T-helper 2 cell treated with Interferon-gamma antibody and Interleukin-4, amounts not matched to agents 100 ng/mL and 5 ng/mL, for 36 hours (primary cell): ENCODE measurements around the gene CDC123. TPM values are rescaled to one million over a fixed set of nuclear protein-coding genes. Genes with fewer than 3 reads are reported as not detected.
"Not testable (repeated sequence)": the region's sequence is repeated elsewhere in the genome, so short reads cannot be mapped to it uniquely, and the experiment has no call there.

Source experiments
- intact Hi-C: fragments of 100-400 bp; cut with micrococcal nuclease; formaldehyde crosslinking; loops from one replicate; pipeline ENCODE4 v1.15.1; 2023
- total RNA-seq: library from RNA; stranded (reverse); gene quantifications from 2 replicates; pipeline ENCODE4 v1.2.3, GENCODE V29; 2022

Gene CDC123
- total RNA-seq, 1 donor from 2014 or later: 102 TPM

GRCh38 chr10:12226438-12226837 lies 30.4 kb downstream of the CDC123 start:
- intact Hi-C loops: not testable (repeated sequence)

DNA sequence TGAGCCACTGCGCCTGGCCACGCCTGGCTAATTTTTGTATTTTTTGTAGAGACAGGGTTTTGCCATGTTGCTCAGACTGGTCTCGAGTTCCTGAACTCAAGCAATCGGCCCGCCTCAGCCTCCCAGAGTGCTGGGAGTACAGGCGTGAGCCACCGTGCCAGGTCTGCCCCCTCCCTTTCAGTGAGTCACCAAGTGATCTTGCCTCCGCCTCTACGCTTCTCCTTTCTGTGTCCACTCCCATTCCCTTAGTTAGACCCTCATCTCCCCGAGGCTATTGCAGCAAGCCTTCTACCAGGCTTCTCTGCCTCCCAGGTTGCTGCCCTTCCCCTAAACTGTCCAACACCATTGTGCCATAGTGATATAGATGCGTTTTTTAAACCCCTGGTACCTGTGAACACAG lies 32.9 kb downstream of the CDC123 start:
- intact Hi-C loops: no loop called here

DNA sequence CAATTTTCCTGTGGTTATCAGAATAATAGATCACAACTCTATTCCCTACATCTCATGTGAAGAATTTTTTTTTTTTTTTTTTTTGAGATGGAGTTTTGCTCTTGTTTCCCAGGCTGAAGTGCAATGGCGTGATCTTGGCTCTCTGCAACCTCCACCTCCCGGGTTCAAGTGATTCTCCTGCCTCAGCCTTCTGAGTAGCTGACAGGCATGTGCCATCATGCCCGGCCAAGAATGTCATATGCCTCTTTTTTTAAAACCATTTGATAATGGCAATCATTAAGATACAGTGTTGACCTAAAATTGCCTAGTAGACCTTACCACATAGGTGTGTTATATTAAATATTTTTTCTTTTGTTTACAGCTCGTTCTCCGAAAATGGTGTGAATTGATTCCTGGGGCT lies 38.7 kb downstream of the CDC123 start:
- intact Hi-C loops: not testable (repeated sequence)

DNA sequence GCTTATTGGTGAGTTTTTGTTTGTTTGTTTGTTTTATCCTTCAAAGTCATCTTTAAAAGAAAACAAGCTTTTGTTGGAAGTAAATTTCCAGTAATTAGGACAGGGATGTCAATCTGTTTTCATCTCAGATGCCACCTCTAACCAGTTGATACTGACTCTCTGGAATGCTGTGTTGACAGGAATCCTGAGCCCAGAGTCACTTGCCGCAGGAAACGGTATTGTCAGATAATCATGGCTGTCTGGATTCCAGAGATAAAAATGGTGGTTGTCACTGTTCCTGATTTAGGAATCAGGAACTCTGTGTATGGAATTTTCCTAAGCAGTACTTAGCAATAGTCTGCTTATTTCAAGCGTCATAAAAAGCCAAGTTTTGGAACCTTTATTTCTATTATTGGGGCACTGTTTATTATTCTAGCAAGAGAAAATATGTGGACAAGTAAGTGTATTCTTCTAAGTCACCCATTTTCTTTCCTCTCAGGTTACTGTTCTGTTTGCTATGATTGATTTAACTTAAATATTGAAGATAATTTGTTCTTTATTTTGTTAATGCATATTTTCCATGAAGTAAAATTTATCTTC lies 39.2 kb downstream of the CDC123 start:
- intact Hi-C loops: no loop called here

DNA sequence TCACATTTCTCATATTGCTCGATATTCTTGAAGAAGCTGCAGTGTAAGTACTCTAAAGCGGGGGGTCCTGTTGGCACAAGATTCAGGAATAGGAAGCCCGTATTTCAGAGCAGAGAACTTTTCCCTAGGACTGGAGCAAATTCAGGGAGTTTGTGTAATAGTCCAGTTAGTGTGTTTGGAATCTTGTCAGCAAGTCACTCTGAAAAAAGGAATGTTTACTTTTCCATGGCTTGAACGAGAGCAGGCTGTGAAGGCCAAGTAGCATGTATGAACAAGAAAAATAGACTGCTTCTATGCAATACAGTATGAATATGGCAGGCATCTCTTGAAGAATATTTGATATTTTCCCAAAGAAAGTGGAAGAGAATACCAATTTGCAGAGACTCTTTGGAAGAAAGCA lies 39.8 kb downstream of the CDC123 start:
- intact Hi-C loops: no loop called here

DNA sequence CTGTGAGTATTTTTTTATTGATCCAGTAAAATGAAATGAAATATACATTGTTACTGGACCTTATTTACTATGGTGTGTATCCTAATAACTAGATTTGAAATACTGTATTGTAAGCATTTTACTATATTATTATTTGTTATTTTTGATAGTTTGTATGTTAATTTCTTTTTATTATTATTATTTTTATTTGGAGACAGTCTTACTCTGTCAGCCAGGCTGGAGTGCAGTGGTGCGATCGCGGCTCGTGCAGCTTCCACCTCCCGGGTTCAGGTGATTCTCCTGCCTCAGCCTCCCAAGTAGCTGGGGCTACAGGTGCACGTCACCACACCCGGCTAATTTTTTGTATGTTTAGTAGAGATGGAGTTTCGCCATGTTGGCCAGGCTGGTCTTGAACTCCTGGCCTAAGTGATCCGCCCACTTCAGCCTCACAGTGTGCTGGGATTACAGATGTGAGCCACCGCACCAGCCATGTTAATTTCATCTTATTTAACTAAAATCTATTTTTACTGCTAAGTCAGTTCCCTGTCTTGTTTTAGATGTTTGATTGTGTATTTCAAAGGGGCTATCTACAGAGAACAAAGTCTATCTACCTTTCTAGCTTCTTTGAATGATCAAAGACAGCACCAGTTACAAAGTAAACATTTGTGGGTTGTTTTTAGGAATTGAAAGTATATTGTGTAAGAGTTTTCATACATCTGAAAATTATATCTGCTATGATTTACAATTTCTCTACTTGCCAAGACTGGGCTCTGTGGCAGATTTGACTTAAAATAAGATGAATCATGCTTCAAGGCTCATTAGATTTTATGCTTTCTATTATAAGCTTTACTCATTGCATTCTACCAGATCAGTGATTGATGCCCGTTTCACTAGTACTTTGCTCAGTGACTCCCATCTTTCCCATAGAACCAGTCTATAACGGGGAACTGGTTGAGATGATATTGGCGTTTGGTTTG lies 41.6 kb downstream of the CDC123 start:
- intact Hi-C loops: no loop called here

DNA sequence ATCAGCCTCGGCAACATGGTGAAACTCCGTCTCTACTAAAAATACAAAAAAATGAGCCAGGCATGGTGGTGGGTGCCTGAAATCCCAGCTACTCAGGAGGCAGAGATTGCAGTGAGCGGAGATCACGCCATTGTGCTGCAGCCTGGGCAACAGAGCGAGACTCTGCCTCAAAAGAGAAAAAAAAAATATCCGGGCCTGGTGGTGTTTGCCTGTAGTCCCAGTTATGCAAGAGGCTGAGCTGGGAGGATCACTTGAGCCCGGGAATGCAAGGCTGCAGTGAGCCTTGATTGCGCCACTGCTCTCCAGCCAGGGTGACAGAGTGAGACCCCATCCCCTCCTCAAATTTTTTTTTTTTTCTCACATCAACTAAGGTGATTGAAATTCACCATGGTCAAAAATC lies 42.8 kb downstream of the CDC123 start:
- intact Hi-C loops: no loop called here

DNA sequence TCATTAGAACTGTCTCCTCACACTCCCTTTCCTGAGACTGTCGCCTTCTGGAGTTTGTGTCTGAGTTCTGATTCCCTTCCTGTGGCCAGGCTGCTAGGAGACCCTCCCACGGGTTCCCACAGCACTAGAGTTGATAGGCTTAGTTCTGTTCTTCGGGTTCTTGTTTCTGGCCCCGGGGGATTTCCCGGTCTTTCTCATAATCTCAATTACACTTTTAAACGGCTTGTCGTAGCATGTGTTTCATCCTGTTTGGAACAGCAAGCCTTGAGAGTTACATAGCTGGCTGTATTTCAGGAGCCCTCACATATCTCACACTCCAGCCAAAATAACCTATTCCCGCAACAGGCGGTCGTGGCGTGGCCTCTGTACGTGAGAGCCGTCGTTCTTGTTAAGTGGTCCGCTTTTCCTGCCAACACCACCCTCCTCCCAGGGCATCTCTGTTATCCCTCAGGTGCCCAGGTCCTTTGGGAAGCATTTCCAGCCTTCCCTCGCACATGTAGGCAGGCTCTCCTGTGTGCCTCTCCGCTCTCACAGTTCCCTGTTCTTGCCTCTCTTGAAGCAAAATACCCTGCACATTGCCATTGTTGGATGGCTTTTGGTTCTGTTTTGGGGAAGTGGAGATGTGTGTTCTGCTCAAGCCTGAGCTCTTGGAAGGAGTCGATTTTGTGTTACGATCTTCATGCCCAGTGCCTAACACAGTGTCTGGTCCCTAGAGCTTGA lies 46.0 kb downstream of the CDC123 start:
- intact Hi-C loops: no loop called here

GRCh38 chr10:12243864-12244620 lies 48.1 kb downstream of the CDC123 start:
- intact Hi-C loops: no loop called here

GRCh38 chr10:12250181-12250580 lies 54.2 kb downstream of the CDC123 start:
- intact Hi-C loops: no loop called here

DNA sequence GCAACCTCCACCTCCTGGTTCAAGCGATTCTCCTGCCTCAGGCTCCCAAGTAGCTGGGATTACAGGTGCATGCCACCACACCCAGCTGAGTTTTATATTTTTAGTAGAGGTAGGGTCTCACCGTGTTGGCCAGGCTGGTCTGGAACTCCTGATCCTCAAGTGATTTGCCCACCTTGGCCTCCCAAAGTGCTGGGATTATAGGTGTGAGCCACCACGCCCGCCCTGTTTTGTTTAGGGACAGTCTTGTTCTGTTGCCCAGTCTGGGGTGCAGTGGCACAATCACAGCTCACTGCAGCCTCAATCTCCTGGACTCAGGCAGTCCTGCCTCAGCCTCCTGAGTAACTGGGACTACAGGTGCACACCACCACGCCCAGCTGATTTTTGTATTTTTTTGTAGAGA lies 54.7 kb downstream of the CDC123 start:
- intact Hi-C loops: not testable (repeated sequence)

- intact Hi-C loops: no loop called here
These were observed 55.6 kb downstream of the CDC123 start for GRCh38 chr10:12251581-12251980.

DNA sequence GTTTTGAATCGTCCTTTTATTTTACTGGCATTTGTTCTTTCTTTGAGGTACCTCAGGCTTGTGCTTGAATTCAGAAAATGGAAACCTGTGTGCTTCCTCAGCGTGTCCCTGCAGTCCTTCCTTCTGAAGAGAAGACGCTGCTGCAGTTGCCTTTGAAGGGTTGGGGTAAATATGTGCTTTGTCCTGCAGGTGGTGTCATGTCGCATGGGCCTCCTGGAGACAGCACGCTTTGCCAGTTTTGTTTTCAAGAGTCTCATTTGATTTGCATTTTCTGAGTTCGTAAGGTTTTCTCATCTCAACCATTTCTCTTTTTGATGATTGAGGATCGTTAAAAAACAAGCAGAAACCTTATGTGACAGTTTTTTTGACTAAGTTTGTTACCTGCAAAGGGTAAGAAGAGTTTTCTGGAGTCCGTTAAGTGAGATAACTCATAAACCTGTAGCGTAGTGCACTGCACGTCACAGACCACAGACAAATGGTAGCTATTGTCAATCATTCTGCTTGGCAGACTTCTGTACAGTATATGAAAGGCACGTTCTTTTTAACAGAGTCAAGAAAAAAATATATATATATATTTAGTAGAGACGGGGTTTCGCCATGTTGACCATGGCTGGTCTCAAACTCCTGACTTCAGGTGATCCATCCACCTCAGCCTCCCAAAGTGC lies 57.0 kb downstream of the CDC123 start:
- intact Hi-C loops: no loop called here

DNA sequence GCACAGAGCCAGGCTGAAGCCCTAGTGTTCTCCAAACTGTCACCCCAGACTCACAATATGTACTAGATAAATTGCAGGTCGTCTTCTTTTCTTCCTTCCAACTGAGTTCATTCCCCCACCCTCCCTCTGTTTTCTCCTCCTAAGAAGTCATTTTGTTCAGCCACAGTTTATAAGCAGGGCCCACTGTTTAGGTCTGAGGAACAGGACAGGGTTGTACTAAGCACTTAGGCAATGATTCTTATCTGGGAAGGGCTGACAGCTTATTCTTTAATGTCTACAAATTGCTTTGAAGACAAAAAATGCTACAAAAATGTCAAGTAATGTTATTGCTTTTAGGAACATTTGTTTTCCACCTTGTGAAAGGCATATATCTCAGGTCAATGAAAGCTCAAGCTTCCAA lies 59.1 kb downstream of the CDC123 start:
- intact Hi-C loops: no loop called here

DNA sequence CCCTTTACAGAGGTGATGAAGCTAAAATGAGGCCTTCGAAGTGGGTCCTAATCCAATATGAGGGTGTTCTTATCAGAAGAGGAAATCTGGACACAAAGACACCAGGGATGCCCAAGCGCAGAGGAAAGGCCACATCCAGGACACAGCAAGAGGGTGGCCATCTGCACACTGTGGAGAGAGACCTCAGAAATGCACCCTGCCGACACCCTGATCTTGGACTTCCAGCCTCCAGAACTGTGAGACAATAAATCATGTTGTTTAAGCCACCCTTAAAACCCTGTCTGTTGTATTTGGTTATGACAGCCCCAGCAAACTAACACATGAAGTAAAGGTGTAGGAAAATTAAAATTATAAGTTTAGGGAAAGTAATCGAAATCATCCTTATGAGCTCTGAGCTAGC lies 64.0 kb downstream of the CDC123 start:
- intact Hi-C loops: loop anchor here (10.0 kb wide), 1 partner anchor 645 kb away; no protein-coding TSS in a partner anchor

DNA sequence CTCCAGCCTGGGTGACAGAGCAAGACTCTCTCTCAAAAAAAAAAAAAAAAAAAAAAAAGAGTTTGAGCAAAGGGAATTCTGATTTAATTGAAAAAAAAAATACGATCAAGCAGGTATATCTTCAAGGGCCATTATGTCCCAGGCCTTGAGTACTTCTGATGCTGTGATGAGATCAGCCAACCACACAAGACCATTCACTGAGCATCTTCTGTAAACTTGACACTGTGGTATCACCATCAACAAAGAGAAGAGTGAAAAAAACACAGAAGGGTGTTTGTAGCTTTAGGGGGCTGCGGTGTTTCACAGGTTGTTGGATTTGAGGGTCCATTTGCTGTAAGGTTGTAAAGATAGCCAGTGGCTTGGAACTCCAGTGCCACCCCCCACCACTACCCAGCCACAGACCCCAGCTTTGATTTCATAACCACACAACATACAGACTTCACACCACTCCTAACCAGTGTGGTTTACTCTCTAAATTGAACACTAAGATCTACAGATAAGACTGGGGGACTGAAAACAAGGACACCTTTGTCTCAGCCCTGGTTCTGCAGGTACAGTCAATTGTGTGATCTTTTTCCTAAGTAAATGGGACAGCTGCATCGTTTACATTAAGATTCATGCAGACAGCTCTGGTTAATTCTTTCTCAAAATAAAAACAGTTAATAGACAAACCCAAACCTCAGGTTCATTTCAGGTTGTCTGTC lies 66.4 kb downstream of the CDC123 start:
- intact Hi-C loops: loop anchor here (10.0 kb wide), 1 partner anchor 642 kb away; no protein-coding TSS in a partner anchor

DNA sequence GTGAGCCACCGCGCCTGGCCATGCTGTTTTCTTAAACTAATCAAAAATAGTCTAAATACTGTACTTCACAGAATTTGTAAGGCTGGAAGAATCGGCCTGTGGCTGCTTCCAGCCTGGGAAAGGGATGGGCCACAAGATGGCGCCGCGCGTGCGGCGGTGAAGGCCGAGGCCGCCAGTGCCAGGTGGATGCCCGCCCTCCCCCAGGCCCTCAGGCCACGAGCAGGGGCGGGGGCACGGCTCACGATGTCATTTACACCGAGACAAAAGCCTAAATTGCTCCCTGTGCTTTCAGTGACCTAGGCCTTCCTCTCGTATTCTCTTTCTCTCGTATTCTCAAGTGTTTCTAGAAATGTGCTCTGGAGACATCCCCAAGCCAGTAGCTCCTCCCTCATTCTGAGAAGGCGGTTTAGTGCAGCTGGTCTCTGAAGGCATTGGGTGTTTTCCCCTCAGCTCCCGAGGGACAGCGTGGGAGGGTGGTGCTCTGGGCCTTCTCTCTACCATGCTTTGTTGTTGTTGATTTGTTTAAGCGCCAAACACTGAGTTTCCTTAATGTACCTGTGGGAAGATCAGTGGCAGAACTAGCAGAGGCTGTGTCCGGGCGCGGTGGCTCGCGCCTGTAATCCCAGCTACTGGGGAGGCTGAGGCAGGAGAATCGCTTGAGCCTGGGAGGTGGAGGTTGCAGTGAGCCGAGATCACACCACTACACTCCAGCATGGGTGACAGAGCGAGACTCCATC lies 68.4 kb downstream of the CDC123 start:
- intact Hi-C loops: loop anchor here (1.0 to 10.0 kb wide), 4 partner anchors 86 to 640 kb away; no protein-coding TSS in a partner anchor

- intact Hi-C loops: loop anchor here (10.0 kb wide), 1 partner anchor 636 kb away; no protein-coding TSS in a partner anchor
These were observed 73.1 kb downstream of the CDC123 start for GRCh38 chr10:12269056-12269455.

GRCh38 chr10:12271210-12271540 lies 75.2 kb downstream of the CDC123 start:
- intact Hi-C loops: no loop called here
